ENCODE data around the gene LCT.
"Not testable (repeated sequence)": the region's sequence is repeated elsewhere in the genome, so short reads cannot be mapped to it uniquely, and the experiment has no call there.

LCT gene

DNA sequence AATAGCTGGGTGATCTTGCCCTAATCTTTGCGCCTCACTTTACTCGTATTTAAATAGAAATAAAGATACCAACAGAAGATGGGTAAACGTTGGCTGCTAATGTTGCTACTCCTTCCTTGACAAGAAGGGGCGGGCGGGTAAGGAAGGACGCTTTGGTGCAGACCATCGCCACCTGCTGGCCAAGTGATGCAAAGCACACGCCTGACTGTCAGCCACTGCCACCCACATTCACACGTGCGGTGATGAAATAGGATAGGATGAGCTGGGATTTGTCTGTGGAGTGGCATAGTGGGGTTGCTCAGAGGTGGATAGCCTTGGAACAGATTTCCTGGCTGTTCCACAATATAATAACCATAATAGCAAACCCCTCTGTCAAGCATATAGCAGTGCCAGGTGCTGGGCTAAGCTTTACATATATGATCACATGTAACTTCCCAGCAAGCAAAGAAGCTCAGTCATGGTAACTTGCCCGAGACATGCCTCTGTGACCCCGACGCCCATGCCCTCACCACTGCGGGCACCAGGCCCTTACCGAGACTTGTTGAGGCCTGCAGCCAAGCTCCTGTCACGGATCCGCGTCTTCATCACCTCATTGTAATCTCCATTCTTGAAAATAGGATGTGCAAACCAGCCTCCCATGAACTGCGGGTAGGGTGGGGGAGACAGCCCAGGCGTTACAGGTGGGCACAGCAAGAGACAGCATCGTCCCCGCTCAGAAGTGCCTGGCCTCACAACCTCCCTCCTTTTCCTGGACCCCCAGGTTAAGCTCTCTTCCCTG is 39.3 kb downstream of the LCT start:
- DNase-seq (ENCODE audit: low spot score), result peak; percentile 64

- no peak for DNase-seq (ENCODE audit: low spot score)
These were observed 40.4 kb downstream of the LCT start for GRCh38 chr2:135796606-135797005.

DNA sequence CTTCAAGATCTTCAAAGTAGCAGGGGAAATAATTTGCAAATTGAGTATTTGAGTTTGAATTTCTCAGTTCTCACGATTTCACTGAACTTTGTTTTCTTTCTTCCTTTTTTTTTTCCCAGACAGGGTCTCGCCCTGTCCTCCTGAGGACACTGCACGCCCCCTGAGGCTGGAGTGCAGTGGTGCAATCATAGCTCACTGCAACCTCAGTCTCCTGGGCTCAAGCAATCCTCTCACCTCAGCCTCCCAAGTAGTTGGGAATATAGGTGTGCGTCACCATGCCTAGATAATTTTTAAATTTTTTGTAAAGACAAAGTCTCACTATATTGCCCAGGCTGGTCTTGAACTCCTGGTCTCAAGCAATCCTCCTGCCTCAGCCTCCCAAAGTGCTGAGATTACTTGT is 41.3 kb downstream of the LCT start:
- not testable (repeated sequence) for DNase-seq (ENCODE audit: low spot score)

DNA sequence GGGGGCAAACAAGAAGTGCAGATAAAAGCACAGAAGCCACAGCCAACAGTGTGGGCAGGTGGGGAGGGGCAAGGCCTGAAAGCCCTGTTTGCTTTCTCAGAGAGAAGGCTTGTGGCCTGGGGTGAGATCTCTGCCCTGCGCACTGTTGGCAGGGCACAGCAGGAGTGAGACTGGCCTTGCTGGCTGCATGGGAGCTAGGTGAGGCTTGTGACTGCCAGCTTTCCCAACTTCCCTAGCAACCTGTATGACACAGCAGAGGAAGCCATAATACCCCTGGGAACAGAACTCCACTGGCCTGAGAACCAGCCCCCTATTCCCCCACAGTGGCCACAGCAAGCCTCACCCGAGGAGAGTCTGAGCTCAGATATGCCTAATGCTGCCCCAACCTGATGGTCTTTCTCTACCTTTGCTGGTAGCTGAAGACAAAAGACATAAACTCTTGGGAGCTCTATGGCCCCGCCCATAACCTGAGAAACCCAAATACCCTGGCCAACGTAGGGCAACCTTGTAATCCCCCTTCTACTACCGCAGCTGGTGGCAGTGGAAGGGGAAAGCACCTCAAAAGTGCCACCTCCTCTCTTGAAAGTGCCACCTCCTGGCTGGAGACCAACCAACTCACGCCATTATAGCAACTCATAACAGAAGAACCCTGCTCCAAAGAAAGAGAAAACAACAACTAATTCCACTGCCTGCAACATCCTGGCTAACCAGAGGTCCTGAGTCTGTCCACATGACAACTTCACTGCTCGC is 44.4 kb downstream of the LCT start:
- DNase-seq (ENCODE audit: low spot score), result no peak

- DNase-seq (ENCODE audit: low spot score), result no peak
These were observed 45.4 kb downstream of the LCT start for GRCh38 chr2:135791418-135792190.

DNA sequence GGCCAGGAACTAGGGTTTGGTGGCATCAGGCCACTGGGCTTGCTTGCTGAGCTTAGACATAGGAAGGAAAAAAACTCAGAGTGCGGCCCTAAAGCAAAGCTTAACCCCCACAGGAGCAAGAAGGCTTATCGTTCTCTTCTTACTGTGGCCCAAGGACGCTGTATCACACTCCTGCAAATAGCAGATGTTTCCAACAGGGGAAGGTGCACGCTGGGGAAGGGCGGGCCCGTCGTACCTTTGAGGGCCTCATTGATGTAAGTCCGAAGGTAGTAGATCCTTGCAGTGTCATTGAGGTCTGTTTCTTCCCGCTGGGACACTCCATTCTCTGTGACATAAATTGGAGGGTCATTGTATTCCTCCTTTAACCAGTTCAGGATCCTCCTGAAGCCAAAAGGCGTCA is 46.6 kb downstream of the LCT start:
- DNase-seq (ENCODE audit: low spot score), result no peak

DNA sequence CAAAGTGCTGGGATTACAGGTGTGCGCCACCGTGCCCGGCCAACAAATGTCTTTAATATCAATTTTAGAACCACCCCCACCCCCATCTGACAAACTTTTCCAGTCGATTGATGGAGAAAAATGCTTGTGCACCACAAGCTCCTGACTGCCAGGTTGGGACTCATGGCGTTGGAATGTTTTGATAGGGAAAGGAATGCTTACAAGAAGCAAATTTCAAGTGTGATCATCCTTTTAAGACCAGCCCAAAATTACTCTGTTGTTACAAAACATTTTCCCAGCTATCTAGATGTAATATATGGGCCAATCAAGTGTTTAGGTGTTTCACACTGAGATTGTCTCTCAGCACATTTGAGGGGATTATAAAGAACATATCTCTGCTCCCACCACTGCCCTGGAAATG is 50.2 kb downstream of the LCT start:
- DNase-seq (ENCODE audit: low spot score), result no peak

DNA sequence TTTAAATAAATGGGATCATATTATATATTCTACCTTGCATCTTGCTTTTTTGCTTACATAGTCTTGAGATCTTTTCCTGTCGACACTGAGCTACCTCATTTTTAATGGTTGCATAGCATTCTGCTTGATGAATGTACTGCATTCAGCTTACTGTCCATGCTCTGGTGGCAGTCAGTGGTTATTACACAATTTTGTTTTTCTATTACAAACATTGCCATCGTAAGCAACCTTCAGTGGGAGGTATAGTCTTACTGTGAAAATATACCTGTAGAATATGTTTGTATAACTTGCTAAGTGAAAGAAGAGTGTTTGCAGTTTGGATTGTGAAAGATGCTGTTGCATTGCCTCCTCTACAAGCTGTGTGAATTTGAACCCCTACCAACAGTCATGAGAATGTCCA is 52.0 kb downstream of the LCT start:
- DNase-seq (ENCODE audit: low spot score), result no peak

DNA sequence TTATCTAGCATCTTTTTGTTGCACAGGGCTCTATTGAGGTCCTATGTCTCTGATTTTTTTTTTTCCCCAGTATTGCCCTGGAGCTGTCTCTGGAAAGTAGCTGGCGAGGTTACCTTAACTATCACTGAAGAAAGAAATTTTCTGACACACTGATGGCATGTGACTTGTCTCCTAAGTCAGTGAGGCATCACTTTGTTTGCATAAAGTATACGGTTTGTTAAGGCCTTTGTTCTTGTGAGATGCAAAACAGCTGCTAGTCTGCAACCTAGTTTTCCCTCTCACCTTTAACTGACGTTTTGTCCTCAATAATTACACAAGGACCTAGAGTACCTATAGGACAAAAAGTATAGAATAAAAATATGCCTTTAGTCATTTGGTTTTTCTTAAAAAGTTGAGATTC is 53.5 kb downstream of the LCT start:
- DNase-seq (ENCODE audit: low spot score), result no peak

DNA sequence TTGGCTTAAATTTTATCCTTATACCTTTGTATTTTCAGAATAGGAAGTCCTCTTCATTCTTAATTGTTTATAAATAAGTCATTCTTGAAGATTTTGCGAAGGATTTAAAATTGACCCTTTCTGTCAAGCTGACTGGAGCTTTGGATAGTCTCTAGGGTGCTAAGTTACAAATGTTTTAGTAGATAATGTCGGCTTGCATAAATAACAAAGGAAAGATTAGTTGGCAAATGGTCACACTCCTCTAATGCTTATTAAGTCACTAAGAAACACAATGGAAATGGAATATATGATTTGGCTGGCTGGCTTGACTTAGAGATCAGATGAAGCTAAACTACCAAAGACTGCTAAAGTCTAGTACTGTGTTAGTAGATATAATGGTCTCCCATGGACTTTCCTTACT is 54.8 kb downstream of the LCT start:
- no peak for DNase-seq (ENCODE audit: low spot score)

GRCh38 chr2:135776367-135776766 is 60.6 kb downstream of the LCT start:
- no peak for DNase-seq (ENCODE audit: low spot score)

- no peak for DNase-seq (ENCODE audit: low spot score)
These were observed 61.6 kb downstream of the LCT start for GRCh38 chr2:135775420-135775819.

DNA sequence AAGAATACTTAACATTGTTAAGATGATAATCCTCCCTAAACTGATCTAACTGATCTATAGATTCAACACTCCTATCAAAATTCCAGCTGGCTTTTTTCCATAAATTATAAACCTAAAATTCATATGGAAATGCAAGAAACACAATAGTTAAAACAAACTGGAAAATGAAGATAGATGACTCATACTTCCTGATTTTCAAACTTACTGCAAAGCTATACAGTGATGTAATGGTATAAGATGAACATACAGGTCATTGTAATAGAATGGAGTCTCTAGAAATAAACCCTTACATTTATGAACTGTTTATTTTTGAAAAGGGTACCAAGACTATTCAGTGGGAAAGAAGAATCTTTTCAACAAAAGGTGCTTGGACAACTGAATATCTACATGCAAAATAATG is 63.1 kb downstream of the LCT start:
- DNase-seq (ENCODE audit: low spot score), result no peak

GRCh38 chr2:135773319-135773718 is 63.7 kb downstream of the LCT start:
- no peak for DNase-seq (ENCODE audit: low spot score)

- no peak for DNase-seq (ENCODE audit: low spot score)
These were observed 68.1 kb downstream of the LCT start for GRCh38 chr2:135768863-135769262.

- no peak for DNase-seq (ENCODE audit: low spot score)
These were observed 74.5 kb downstream of the LCT start for GRCh38 chr2:135762530-135762929.

GRCh38 chr2:135762022-135762421 is 75.0 kb downstream of the LCT start:
- DNase-seq (ENCODE audit: low spot score), result no peak

GRCh38 chr2:135756692-135757091 is 80.3 kb downstream of the LCT start:
- DNase-seq (ENCODE audit: low spot score), result no peak

DNA sequence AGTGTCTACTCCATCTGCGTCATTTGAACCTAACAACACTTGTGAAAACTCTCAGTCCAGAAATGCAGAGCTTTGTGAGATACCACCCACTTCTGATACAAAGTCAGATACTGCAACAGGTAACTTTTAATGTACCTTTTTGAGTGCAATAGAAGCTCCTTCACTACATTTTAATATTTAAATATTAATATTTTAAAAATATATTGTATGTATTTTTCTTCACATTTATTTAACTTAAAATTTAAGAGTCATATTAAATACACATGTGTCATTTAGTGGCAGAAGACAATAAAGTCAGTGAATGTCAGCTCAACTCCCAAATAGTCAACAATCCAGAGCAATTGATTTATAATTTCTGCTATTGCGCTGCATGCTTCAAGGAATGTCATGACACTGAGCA is 81.4 kb downstream of the LCT start:
- DNase-seq (ENCODE audit: low spot score), result no peak

DNA sequence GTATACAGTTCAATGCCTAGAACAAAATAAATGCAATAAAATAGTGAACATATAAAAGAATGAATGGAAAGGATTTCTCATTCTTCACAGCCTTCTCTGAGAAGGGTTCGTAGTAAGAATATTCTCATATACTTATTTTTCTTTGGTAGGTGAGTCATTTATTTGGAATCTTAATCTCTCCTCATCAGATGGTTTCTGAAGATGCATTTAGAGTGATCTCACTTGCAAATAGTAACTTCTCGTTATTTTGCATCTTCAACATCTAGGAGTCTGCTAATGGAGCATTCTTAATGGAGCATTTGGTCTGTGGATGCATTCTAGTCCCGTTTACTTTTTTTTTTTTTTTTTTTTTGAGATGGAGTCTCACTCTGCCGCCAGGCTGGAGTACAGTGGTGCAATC is 91.4 kb downstream of the LCT start:
- DNase-seq (ENCODE audit: low spot score), result no peak

- peak; percentile 28 for DNase-seq (ENCODE audit: low spot score)
These were observed 92.1 kb downstream of the LCT start for GRCh38 chr2:135744760-135745314.

DNA sequence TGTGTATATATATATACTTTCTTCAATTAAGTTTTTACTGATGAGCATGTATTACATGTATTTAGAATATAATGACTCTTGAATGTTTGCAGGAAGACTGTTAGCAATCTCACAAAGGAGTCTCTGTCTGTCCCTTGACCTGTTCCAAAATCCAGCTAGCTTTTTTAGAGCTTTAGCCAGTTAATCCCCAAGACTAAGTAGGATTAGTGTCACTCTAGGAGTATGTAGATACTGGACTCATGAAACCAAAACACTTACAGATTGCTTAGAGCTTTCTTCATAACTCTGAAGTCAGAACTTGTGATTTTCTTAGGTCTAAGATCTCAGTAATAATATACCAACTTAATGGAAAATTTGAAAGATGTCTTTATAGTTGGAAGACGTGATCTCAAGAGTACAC is 93.1 kb downstream of the LCT start:
- no peak for DNase-seq (ENCODE audit: low spot score)

- peak; percentile 39 for DNase-seq (ENCODE audit: low spot score)
These were observed 94.6 kb downstream of the LCT start for GRCh38 chr2:135742325-135742757.

All from cerebellar cortex (tissue), 1 donor.